Measurements from ENCODE around the gene L3MBTL4.

GRCh38 chr18:6204476-6204875, 210.2 kb downstream of the L3MBTL4 start:
- TF ChIP-seq CTCF (IDR thresholded peaks at IDR 0.05) (no peak), POLR2A (IDR thresholded peaks at IDR 0.05) (no peak)
